Stimulated activated CD4-positive, alpha-beta T cell treated with anti-CD3 and anti-CD28 coated beads, TNF-alpha, amount 100 ng/mL, for 1 hour (primary cell): Measurements from ENCODE around the gene FMNL2.

Source experiments
- DNase-seq, 3 donors: peaks; one replicate each; pipeline ENCODE4 v3.0.0-alpha.2; 2020; ENCODE audit warnings: low read depth in 3 of 3, low spot score in 1 of 3

The FMNL2 gene

GRCh38 chr2:152337511-152337903, 2.5 kb downstream of the FMNL2 start:
- no peak for DNase-seq

- no peak for DNase-seq
These were observed 4.7 kb downstream of the FMNL2 start for GRCh38 chr2:152339556-152340286.

GRCh38 chr2:152342259-152343046, 7.5 kb downstream of the FMNL2 start:
- DNase-seq: no peak

- DNase-seq: no peak
These were observed 8.5 kb downstream of the FMNL2 start for GRCh38 chr2:152343426-152343825.

- no peak for DNase-seq
These were observed 9.7 kb downstream of the FMNL2 start for GRCh38 chr2:152344579-152345195.

- DNase-seq: no peak
These were observed 12.1 kb downstream of the FMNL2 start for GRCh38 chr2:152347076-152347475.

GRCh38 chr2:152348388-152348787, 13.4 kb downstream of the FMNL2 start:
- no peak for DNase-seq

GRCh38 chr2:152349416-152349815, 14.4 kb downstream of the FMNL2 start:
- DNase-seq: no peak

- DNase-seq: no peak
These were observed 15.2 kb downstream of the FMNL2 start for GRCh38 chr2:152350155-152350679.

- no peak for DNase-seq
These were observed 17.6 kb downstream of the FMNL2 start for GRCh38 chr2:152352616-152353015.

GRCh38 chr2:152353364-152353763, 18.4 kb downstream of the FMNL2 start:
- DNase-seq: no peak

GRCh38 chr2:152354069-152354755, 19.2 kb downstream of the FMNL2 start:
- no peak for DNase-seq

- no peak for DNase-seq
These were observed 19.9 kb downstream of the FMNL2 start for GRCh38 chr2:152354909-152355308.

GRCh38 chr2:152355409-152355831, 20.4 kb downstream of the FMNL2 start:
- no peak for DNase-seq

- DNase-seq: no peak
These were observed 24.8 kb downstream of the FMNL2 start for GRCh38 chr2:152359573-152360363.

GRCh38 chr2:152363936-152364335, 29.0 kb downstream of the FMNL2 start:
- DNase-seq: no peak

- DNase-seq: no peak
These were observed 32.8 kb downstream of the FMNL2 start for GRCh38 chr2:152367547-152368390.

- no peak for DNase-seq
These were observed 34.3 kb downstream of the FMNL2 start for GRCh38 chr2:152369176-152369860.

- DNase-seq: no peak
These were observed 35.8 kb downstream of the FMNL2 start for GRCh38 chr2:152370783-152371182.
